MV-4-11 (cell line): ENCODE data around the gene VWC2.
"Not testable (repeated sequence)": the region's sequence is repeated elsewhere in the genome, so short reads cannot be mapped to it uniquely, and the experiment has no call there.

Experiments used
- DNase-seq: peaks from one replicate; lab custom pipeline; 2025; lab: John Stamatoyannopoulos, UW

VWC2 gene

GRCh38 chr7:49787980-49788379 lies 14.5 kb downstream of the VWC2 start:
- DNase-seq, result no peak

DNA sequence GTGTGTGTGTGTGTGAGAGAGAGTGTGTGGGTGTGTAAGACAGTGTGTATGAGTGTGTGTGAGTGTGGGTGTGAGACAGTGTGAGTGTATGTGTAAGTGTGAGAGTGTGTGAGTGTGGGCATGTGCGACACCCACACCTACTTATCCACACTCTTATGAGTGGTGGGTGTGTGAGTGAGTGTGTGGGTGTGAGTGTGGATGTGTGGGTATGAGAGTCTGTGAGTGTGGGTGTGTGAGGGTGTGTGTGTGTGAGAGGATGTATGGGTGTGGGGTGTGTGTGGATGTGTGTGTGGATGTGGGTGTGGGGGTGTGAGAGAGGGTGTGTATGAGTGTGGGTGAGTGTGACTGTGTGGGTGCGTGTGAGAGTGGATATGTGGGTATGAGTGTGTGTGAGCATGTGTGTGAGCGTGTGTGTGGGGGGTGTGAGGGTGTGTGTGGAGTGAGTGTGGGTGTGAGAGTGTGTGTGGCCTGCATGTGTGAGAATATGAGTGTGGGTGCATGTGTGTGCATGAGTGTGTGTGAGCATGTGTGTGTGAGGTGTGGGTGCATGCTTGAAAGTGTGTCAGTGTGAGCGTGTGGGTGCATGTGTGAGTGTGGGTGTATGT lies 15.1 kb downstream of the VWC2 start:
- no peak for DNase-seq

- DNase-seq, result no peak
These were observed 16.3 kb downstream of the VWC2 start for GRCh38 chr7:49789736-49790135.

DNA sequence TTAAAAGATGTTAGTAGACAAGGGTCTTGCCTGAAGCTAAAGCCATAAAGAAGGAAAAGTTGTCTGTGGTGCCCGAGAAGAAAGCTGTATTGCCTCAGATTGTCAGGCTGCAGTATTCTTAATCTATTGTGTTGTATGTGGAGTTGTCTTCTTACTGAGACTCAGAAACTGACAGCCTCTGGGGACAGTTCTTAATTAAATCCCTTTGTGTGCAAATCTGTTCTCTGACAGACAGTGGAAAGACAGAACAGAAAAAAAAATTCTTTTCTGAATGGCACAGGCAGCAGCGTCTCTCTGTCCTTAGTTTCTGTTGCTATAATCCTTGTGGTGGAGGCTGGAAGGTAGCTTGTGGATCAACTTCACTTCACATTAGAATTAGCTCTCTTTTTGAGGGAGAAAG lies 16.8 kb downstream of the VWC2 start:
- no peak for DNase-seq

- DNase-seq, result no peak
These were observed 17.8 kb downstream of the VWC2 start for GRCh38 chr7:49791088-49791741.

DNA sequence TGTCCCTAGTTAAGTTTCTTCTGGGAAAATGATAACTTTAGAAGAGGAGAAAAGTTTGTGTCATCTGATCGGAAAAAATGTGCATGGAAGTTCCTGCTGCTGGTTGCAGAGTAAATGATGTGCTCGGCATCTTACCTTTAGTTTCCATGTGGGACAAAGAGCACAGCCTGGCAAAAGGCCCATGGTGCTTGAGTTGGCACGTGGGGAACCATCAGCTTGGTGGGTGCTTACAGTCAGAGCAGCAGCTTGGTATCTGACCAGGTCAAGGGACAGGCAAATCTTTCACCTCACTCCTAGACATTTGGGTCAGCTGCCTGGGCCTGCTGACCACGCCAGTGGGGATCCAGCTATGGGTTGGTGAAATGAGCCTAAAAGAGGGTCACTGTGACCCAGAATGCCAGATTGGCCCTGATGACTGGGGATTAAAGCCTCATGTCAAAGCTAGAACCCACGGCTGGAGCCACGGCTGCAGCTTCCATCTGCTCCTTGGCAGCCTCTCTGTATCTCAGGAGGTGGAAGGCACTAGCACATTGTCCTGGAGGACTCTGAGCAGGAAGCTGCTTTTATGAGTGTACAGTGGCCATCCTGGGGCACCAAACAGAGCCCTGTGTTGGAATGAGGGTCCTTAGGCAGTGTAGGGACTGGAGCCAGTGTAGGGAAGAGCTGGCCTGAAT lies 24.7 kb downstream of the VWC2 start:
- DNase-seq, result no peak

- no peak for DNase-seq
These were observed 26.6 kb downstream of the VWC2 start for GRCh38 chr7:49800031-49800430.

DNA sequence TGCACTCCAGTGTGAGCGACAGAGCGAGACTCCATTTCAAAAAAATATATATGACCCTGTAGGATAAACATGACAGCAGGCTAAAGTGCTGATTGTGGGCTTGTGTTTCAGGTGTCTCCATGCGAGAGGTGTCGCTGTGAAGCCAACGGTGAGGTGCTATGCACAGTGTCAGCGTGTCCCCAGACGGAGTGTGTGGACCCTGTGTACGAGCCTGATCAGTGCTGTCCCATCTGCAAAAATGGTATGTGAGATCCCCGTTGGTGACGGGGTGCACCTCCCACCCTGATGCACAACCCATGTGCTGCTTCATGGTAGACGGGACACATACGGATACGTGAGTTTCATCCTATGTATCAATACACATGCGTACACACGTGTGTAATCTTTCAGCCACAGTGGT lies 29.2 kb downstream of the VWC2 start:
- DNase-seq, result no peak

GRCh38 chr7:49803812-49804211 lies 30.4 kb downstream of the VWC2 start:
- no peak for DNase-seq

- no peak for DNase-seq
These were observed 32.1 kb downstream of the VWC2 start for GRCh38 chr7:49805371-49806007.

GRCh38 chr7:49812534-49812933 lies 39.1 kb downstream of the VWC2 start:
- no peak for DNase-seq

- DNase-seq, result no peak
These were observed 43.8 kb downstream of the VWC2 start for GRCh38 chr7:49817279-49817678.

DNA sequence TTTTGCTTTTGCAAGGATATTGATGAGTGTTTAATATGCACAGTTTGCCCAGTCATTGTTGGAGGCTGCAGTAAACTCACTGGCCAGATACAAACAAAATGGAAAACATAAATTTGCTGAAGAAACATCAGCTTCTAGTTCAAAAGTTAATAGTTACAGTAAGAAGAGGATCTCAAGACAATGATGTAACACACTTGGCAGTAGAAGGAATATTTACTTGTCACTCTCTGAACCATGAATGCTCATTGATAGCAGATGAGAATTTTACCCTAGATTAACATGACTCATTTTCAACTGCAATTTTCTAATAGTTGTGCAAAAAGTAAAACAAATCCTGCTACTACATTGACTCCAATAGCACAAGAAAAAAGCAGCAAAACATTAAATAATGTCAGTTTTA lies 47.7 kb downstream of the VWC2 start:
- no peak for DNase-seq

DNA sequence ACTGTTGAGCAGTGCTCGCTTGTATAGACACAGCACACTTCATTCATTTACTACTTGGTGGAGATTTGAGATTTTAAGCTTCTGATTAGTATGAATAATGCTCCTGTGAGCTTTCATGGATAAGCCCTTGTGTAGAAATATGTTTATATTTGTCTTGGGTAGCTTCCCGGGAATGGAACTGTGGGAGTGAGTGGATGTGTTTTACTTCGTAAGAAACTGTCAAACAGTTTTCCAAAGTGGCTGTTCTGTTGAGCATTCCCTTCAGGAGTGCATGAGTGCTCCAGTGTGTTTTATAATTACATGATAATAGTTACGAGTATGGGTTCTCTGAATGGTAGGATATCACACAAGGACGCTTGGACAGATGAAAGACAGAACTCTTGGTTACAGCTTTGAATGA lies 49.4 kb downstream of the VWC2 start:
- DNase-seq, result no peak

DNA sequence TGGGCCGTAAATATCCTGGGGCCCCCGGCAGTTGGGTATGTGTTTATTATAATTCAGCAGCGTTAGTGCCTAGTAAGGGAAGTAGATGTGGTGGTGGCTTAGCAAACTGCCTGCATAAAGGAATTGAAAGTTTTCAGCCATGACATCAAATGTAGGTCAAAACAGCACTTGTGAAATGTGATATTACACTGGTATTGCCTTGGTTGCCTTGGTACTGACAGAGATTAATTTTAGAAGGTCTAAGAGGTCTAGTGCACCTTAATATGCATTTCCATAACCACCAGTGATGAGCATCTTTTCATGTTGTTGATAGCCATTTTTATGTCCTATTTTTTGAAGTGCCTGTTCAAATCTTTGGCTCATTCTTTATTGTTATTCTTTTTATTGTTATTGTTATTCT lies 50.1 kb downstream of the VWC2 start:
- peak; percentile 46 for DNase-seq

DNA sequence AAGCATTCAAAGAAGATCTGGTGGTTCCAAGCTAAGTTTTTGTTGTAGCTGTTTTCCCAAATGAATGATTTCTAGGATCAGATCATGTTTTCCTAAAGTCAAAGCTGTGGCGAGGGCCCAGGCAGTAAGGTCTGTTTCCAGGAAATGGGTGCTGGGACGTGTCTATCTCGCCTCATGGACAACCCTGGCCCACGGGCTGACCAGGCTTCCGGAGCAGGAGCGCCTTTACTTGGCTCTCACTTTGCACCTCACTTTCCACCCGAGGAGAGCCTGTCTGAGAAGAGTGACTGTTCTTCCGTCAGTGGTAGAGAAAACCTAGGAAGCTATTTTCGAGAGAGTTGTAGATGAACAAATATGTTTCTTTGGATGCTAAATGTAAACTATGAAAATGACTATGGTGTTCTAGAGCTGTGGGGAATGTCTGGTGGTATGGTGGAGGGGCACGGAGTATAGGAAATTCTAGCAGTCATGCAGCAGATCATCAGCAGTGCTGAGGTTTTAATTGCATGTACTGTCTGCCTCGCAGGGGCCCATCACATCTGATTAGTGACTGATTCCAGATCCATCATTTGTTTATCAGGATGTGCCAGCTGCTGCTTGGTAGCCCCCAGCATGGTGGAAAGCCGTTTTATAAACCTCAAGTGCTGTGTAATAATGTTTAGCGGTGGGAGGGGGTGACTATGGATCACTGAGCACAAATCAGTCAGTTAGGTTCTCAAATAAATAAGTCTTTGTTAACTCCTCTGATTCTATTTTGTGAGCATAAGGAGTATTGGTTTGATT lies 66.6 kb downstream of the VWC2 start:
- no peak for DNase-seq

DNA sequence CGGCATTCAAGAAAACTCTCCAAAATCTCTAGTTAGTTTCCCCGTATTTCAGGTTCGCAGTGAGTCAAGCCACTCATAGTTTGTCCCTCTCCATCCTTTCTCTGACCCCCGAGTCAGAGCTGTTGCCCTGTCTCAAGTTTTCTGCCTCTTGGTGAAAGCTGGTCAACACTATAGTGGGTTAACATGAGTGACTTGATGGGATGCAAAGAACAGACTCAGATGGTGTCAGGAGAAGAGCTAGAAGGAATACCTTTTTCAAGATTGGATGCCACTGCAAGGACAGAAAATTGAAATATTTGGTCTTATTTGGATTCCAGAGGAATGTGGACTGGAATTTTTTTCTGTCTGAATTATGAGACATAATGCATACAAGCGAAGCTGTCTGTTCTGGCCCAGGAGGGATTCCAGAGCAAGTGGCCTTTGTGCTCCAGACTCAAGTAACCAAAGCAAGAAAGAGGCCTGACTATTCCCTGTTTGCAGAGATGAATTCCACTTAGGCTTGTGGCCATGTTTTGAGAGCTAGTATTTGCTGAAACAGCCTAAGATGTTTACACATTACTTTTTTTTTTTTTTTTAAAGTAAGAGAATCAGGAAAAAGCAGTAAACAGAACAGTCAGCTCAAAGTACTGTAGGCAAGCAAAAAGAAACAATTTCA lies 67.4 kb downstream of the VWC2 start:
- DNase-seq, result no peak

GRCh38 chr7:49845626-49846025 lies 72.2 kb downstream of the VWC2 start:
- DNase-seq, result no peak

DNA sequence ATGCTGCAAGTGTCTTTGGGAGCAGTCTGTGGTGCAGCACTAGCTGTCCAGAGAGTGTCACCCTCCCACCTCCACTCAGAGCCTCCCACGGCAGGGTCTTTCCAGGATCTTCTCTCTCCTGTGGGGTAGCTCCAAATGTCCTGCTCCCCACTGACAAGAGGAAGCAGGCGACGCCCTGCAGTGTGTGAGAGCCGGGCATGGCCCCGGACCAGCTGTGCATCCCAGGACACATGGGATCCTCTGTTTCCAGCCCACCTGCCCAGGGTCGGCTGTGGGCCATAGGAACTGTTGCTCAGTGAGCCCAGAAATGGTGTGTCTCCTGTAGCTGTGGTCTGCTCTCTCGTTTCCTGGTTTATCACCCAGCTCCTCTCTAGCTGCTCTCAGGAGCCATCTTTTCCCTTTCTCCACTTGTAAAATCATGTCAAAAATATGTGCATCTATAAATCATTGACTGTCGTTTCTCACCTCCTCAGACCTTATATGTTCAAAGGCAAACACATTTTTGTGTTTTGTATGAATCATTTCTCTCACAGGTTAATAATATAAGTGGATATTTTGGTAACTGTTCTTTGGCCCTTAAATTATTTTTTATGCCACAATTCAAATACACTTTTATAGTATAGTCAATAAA lies 74.9 kb downstream of the VWC2 start:
- no peak for DNase-seq

GRCh38 chr7:49850921-49851613 lies 77.6 kb downstream of the VWC2 start:
- no peak for DNase-seq

GRCh38 chr7:49851614-49851934 lies 78.1 kb downstream of the VWC2 start:
- not testable (repeated sequence) for DNase-seq
